ENCODE data around the gene ZNF91.

GRCh38 chr19:23406721-23407120, 11.4 kb upstream of the ZNF91 start:
- no peak for TF ChIP-seq EP300 (IDR thresholded peaks at IDR 0.05)
- no peak for TF ChIP-seq CTCF (IDR thresholded peaks at IDR 0.05)
- TF ChIP-seq POLR2AphosphoS5 (IDR thresholded peaks at IDR 0.05) = no peak
- TF ChIP-seq POLR2A (IDR thresholded peaks at IDR 0.05) = no peak
